Astrocyte of the cerebellum (primary cell): ENCODE measurements around the gene TESMIN.

Experiments
- DNase-seq: peaks from one replicate; pipeline ENCODE4 v3.0.0-alpha.2; 2011; ENCODE audit warnings: low read depth
- H3K4me3 ChIP-seq: 2 replicates; pipeline ENCODE4 v1.5.1; 2011; ENCODE audit warnings: mild to moderate bottlenecking, low read depth, low read length, moderate library complexity
- in situ Hi-C: cut with HindIII; loops from 2 replicates; pipeline ENCODE4 v1.10.0; 2017; ENCODE audit warnings: low sequenced_read_pairs
- TF ChIP-seq, protein P1 (sequence below): IDR thresholded peaks from 2 replicates; pipeline ENCODE4 v1.5.1; 2012; ENCODE audit warnings: low read length, low read depth, moderate library complexity, mild to moderate bottlenecking; ENCODE audit errors: missing control alignments

Gene TESMIN

GRCh38 chr11:68674461-68674860, 76.9 kb downstream of the TESMIN start:
- no peak for DNase-seq
- H3K4me3 ChIP-seq = no peak overlapping the region
- in situ Hi-C loops = no loop called here
- TF ChIP-seq, protein P1, sequence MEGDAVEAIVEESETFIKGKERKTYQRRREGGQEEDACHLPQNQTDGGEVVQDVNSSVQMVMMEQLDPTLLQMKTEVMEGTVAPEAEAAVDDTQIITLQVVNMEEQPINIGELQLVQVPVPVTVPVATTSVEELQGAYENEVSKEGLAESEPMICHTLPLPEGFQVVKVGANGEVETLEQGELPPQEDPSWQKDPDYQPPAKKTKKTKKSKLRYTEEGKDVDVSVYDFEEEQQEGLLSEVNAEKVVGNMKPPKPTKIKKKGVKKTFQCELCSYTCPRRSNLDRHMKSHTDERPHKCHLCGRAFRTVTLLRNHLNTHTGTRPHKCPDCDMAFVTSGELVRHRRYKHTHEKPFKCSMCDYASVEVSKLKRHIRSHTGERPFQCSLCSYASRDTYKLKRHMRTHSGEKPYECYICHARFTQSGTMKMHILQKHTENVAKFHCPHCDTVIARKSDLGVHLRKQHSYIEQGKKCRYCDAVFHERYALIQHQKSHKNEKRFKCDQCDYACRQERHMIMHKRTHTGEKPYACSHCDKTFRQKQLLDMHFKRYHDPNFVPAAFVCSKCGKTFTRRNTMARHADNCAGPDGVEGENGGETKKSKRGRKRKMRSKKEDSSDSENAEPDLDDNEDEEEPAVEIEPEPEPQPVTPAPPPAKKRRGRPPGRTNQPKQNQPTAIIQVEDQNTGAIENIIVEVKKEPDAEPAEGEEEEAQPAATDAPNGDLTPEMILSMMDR = no peak

GRCh38 chr11:68673991-68674390, 77.3 kb downstream of the TESMIN start:
- in situ Hi-C loops = no loop called here
- no peak for DNase-seq
- TF ChIP-seq, protein P1 = no peak
- H3K4me3 ChIP-seq = no peak overlapping the region

DNA sequence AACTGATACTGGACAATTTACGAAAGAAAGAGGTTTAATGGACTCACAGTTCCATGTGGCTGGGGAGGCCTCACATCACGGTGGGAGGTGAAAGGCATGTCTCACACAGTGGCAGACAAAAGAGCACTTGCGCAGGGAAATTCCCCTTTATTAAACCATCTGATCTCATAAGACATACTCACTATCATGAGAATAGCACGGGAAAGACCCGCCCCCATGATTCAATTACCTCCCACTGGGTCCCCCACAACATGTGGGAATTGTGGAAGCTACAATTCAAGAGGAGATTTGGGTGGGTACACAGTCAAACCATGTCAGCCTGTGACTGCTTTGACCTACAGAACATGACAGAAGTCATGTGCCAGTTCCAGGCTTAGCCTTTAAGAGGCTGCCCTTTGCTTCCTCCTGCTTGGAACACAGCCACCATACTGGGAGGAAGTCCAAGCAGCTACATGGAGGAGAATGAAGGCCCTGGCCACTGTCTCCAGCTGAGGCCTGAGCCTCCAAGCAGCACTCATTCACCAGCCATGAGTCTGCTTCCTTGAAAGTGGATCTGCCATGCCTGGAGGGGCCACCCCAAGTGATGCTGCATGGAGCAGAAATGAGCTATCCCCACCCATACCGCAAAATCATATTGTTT, 77.9 kb downstream of the TESMIN start:
- in situ Hi-C loops = no loop called here
- TF ChIP-seq, protein P1 = no peak
- peak; percentile 71 for DNase-seq
- H3K4me3 ChIP-seq = no peak overlapping the region

- in situ Hi-C loops = no loop called here
- no peak overlapping the region for H3K4me3 ChIP-seq
- no peak for DNase-seq
- TF ChIP-seq, protein P1 = no peak
Measured at GRCh38 chr11:68670208-68670992, 80.9 kb downstream of the TESMIN start.

GRCh38 chr11:68669301-68670090, 81.8 kb downstream of the TESMIN start:
- TF ChIP-seq, protein P1 = no peak
- in situ Hi-C loops = no loop called here
- DNase-seq = no peak
- H3K4me3 ChIP-seq = no peak overlapping the region

DNA sequence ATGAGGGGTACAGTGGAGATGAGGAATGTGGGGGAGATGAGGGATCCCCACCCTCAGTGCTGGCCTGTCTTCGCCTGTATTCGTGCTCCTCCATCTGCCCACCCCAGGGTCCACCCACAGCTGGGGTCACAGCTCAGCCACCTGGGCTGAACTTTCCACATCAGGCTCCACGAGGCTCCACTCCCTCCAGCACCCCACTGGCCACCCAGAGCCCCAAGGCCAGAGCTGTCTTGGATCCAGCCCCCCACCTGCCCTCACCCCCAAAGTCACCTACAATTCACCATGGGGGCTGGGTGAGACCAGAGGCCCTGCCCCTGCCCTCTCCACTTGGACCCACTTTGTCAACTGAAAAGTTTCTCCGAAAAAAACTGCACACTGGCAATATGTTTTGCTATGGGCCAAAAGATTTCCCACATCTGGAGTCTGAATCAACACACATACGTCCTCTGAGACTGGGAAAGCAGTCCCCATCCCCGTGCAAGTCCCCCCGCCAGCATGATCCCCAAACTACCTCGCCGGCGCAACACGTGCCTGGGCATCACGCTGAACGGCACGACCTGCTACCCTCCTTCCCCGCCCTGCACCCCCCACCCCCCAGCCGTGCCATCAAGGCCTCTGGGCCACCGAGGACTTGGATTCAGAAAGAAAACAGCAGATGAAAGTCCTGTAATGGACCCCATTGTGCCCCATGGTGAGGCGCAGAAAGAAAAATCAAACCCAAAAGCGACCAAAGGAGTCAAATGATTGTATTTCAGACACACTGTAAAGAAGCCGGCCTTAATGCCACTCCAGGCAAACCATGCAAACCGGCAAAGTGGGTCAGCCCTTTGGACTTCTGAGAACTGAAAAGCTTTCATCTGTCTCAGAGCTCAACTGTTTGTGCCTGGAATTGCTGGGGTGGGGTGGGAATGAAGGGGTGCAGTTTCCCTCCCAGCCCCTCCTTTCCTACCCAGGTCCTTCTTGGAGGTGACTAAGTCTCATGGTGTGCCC, 83.5 kb downstream of the TESMIN start:
- TF ChIP-seq, protein P1 = no peak
- H3K4me3 ChIP-seq = no peak overlapping the region
- in situ Hi-C loops = no loop called here
- no peak for DNase-seq
